GM12874 (cell line): Measurements from ENCODE around the gene TFEB.

Source experiments
- TF ChIP-seq, protein P1 (sequence below): IDR thresholded peaks from 2 replicates; pipeline ENCODE4 v1.5.1; 2011; ENCODE audit warnings: low read depth, mild to moderate bottlenecking, control low read depth, low read length, moderate library complexity; ENCODE audit not compliant: insufficient read depth

Gene TFEB

GRCh38 chr6:41694815-41695526 is 40.4 kb downstream of the TFEB start:
- TF ChIP-seq, protein P1, sequence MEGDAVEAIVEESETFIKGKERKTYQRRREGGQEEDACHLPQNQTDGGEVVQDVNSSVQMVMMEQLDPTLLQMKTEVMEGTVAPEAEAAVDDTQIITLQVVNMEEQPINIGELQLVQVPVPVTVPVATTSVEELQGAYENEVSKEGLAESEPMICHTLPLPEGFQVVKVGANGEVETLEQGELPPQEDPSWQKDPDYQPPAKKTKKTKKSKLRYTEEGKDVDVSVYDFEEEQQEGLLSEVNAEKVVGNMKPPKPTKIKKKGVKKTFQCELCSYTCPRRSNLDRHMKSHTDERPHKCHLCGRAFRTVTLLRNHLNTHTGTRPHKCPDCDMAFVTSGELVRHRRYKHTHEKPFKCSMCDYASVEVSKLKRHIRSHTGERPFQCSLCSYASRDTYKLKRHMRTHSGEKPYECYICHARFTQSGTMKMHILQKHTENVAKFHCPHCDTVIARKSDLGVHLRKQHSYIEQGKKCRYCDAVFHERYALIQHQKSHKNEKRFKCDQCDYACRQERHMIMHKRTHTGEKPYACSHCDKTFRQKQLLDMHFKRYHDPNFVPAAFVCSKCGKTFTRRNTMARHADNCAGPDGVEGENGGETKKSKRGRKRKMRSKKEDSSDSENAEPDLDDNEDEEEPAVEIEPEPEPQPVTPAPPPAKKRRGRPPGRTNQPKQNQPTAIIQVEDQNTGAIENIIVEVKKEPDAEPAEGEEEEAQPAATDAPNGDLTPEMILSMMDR = no peak

- TF ChIP-seq, protein P1 = no peak
These were observed 41.8 kb downstream of the TFEB start for GRCh38 chr6:41693281-41694240.

DNA sequence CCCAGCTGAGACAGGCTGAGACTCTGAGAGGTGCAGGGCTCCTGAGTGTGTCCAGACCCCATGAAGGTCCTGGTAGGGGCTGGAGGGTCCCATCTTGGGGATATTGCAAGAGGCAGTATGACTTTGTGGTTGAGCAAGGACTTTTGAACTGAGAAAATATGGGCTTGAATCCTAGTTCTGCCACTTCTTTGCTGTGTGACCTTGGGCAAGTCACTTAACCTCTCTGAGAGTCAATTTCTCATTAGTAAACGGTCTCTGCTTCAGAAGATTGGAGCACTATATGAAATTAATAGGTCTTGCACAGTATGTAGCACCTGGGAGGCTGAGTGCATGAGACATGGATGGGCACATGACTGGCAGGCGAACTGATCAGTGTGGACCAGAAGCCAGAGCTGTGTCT is 42.7 kb downstream of the TFEB start:
- TF ChIP-seq, protein P1 = no peak

- TF ChIP-seq, protein P1 = no peak
These were observed 43.2 kb downstream of the TFEB start for GRCh38 chr6:41692080-41692675.

DNA sequence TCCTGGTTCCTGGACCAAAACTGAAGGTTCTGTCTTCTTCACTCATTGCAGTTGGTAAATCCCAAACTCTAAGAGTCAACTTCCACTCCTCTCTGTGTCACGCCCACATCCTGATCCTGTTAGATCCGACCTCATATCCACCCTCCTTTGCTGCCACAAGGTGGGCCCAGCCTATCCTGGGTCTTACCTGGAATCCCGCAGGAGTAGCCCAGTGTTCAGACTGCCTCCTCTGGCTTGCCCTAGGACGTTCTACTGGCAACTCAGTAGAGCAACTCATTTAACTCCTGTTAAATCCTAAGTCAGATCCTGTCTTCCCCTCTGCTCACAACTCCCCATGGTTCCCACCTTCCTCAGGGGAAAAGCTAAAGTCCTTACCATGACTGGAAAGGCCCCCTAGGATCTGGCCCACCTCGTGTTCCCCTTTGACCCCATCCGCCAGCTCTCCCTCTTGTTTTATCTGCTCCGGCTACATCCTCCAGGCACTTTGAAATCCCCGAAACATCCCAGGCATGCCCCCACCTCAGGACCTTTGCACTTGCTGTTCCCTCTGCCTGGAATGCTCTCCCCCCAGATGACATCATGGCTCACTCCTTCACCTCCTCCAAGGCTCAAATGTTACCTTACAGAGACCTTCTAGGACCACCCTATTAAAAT is 43.9 kb downstream of the TFEB start:
- TF ChIP-seq, protein P1 = no peak

DNA sequence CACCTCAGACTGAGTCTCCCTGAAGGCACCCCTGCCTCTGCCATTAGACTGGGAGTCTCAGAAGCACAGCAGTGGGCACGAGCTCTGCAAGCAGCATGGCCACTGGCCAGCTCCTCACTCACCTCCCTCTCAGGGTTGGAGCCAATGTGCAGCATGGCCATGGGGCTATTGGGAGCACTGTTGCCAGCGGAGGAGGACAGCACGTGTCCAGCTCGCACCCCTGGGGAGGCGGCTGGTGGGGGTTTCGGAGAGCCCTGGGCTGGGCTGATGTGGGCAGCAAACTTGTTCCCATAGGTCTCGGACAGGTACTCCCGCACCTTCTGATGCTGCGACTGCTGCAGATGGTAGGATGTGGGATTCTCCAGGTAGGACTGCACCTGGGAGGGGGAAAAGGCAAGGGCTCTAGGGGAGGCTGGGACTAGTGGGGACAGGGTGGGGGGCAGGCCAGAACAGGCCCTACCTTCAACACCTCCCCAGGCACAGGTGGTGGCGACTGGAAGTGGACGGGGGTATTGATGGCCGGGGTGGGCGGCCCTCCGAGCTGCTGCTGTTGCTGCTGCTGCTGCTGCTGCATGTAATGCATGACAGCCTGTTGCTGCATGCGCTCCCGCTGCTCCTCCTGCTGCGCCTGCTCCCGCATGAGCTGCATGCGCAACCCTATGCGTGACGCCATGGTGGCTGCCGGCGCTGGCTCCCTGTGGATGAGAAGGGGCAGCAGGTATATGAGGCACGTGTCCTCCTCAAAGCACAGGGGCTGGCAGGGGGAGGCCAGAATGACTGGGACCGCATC is 44.7 kb downstream of the TFEB start:
- TF ChIP-seq, protein P1 = no peak
